HL-60/S4 treated with retinoic acid at 250 ng/mL for 4 days and 3 days (cell line): ENCODE data around the gene HIGD1C.
"Not testable (repeated sequence)": the region's sequence is repeated elsewhere in the genome, so short reads cannot be mapped to it uniquely, and the experiment has no call there.

Source experiments
- in situ Hi-C: fragments of 300-500 bp; cut with MboI; formaldehyde crosslinking; loops from 2 replicates; pipeline ENCODE4 v1.7.0; 2022; ENCODE audit warnings: low sequenced_read_pairs

Gene HIGD1C

DNA sequence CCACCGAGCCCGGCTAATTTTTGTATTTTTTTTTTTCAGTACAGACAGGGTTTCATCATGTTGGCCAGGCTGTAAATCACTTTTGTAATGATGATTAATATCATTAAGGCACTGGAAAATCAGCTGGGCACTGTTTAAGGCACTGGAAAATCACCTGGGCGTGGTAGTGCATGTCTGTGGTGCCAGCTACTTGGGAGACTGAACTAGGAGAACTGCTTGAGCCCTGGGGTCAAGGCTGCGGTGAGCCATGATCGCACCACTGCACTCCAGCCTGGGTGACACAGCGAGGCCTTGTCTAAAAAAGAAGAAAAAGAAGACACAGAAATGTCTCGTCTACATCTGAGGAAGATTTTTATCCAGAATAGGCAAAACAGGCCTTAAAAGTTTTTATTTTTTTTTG, 61.1 kb downstream of the HIGD1C start:
- in situ Hi-C loops, result no loop called here

DNA sequence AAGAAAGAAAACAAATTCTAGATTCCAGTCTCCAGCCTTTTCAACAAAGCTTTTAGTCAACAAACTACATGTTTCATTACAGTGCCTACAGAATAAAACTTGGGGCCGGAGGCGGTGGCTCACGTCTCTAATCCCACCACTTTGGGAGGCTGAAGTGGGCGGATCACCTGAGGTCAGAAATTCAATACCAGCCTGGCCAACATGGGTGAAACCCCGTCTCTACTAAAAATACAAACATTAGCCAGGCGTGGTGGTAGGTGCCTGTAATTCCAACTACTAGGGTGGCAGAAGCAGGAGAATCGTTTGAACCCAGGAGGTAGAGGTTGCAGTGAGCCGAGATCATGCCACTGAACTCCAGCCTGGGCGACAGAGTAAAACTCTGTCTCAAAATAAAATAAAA, 62.1 kb downstream of the HIGD1C start:
- in situ Hi-C loops, result not testable (repeated sequence)

DNA sequence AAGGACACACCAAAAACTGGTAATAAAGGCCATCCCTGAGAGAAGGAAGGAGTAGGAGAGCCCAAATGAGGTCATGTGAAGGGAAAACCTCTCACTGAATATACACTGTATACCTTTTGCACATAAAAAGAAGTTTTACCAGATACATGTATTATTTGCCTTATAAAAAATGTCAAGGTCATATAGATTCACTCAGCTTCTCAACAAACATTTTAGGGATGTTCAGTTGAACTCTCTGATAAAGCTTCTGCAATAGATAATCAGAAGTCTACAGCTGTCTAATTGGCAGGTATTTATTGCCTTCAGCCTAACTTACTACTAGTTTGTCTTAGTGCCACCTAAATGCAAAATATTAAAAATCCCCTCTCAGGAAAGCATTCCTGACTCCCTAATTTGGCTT, 65.1 kb downstream of the HIGD1C start:
- in situ Hi-C loops, result no loop called here

DNA sequence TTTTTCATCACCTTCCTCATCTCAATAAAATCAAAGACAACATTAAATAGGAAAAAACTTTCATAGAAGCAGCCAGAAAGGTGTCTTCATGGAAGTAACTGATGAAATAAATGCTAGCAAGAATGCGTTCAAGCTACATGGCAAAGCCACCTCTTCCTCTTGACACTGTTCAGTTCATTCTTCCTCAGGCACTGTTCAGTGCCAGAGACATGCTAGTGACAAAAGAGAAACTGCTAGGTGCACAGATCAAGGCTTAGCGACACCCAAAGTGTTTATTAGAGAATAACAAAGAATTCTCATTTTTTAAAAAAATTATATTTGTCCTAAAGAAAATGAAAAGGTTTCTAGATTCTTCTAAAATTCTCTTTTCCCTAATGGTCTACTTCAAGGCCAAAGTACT, 66.6 kb downstream of the HIGD1C start:
- in situ Hi-C loops, result no loop called here

DNA sequence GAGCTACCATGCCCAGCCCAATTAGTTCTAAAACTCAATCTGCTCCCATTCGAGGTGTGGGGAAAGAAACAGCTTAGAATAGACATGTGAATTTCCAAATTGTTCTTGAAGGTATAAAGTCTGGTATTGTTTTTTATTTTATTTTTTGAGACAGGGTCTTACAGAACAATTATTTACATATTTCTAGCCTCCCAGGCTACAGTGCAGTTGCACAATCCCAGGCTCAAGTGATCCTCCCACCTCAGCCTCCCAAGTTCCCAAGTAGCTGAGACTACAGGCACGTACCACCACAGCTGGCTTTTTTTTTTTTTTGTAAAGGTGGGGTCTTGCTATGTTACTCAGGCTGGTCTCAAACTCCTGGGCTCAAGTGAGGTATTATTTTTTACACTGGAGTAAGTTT, 67.6 kb downstream of the HIGD1C start:
- in situ Hi-C loops, result no loop called here
